ENCODE results near the gene SLC6A17.

The SLC6A17 gene

GRCh38 chr1:110205591-110206155 is 55.4 kb downstream of the SLC6A17 start:
- DNase-seq = no peak

GRCh38 chr1:110206261-110206920 is 56.1 kb downstream of the SLC6A17 start:
- DNase-seq = no peak

GRCh38 chr1:110207831-110208230 is 57.5 kb downstream of the SLC6A17 start:
- DNase-seq = peak; percentile 73

GRCh38 chr1:110208916-110209645 is 58.8 kb downstream of the SLC6A17 start:
- peak; percentile 33 for DNase-seq

GRCh38 chr1:110209715-110210603 is 59.7 kb downstream of the SLC6A17 start, which contains the start of gene KCNC4:
KCNC4 (plus strand) TSS chr1:110210314; CDS start chr1:110211500, 1,186 bp downstream.
- DNase-seq = peak; percentile 69

GRCh38 chr1:110210604-110211495 is 60.6 kb downstream of the SLC6A17 start:
- DNase-seq = peak; percentile 54

- DNase-seq = no peak
These were observed 61.3 kb downstream of the SLC6A17 start for GRCh38 chr1:110211496-110212168.

- DNase-seq = no peak
These were observed 62.2 kb downstream of the SLC6A17 start for GRCh38 chr1:110212169-110213142.

GRCh38 chr1:110213143-110213540 is 62.8 kb downstream of the SLC6A17 start:
- DNase-seq = no peak

- peak; percentile 8 for DNase-seq
These were observed 64.4 kb downstream of the SLC6A17 start for GRCh38 chr1:110214454-110215404.

- no peak for DNase-seq
These were observed 65.6 kb downstream of the SLC6A17 start for GRCh38 chr1:110215621-110216515.

- DNase-seq = no peak
These were observed 66.7 kb downstream of the SLC6A17 start for GRCh38 chr1:110216844-110217444.

- no peak for DNase-seq
These were observed 67.8 kb downstream of the SLC6A17 start for GRCh38 chr1:110218137-110218536.

GRCh38 chr1:110218739-110219138 is 68.4 kb downstream of the SLC6A17 start:
- DNase-seq = no peak

- DNase-seq = no peak
These were observed 70.0 kb downstream of the SLC6A17 start for GRCh38 chr1:110220324-110220723.

- no peak for DNase-seq
These were observed 70.8 kb downstream of the SLC6A17 start for GRCh38 chr1:110221119-110221518.

GRCh38 chr1:110223127-110223526 is 72.8 kb downstream of the SLC6A17 start:
- no peak for DNase-seq
